Hepatic stellate cell (primary cell): ENCODE data around the gene PLCD1.
"Not testable (repeated sequence)": the region's sequence is repeated elsewhere in the genome, so short reads cannot be mapped to it uniquely, and the experiment has no call there.

Source experiments
- DNase-seq: peaks from one replicate; pipeline ENCODE4 v3.0.0; 2011; ENCODE audit warnings: low spot score

Gene PLCD1

GRCh38 chr3:38029400-38030125 lies at the start of gene PLCD1:
Gene PLCD1 (minus strand): TSS chr3:38029642. CDS start chr3:38029539, 103 bp downstream.
- DNase-seq: peak; percentile 90

GRCh38 chr3:38077073-38077472 lies 47.6 kb upstream of the PLCD1 start:
- not testable (repeated sequence) for DNase-seq

GRCh38 chr3:38070013-38070412 lies 40.6 kb upstream of the PLCD1 start:
- DNase-seq: no peak

GRCh38 chr3:38067508-38068233 lies 38.2 kb upstream of the PLCD1 start:
- no peak for DNase-seq

- DNase-seq: not testable (repeated sequence)
Measured at GRCh38 chr3:38064453-38064852, 35.0 kb upstream of the PLCD1 start.

GRCh38 chr3:38062809-38063208 lies 33.4 kb upstream of the PLCD1 start:
- DNase-seq: no peak

GRCh38 chr3:38059591-38059990 lies 30.1 kb upstream of the PLCD1 start:
- no peak for DNase-seq

GRCh38 chr3:38059148-38059547 lies 29.7 kb upstream of the PLCD1 start:
- no peak for DNase-seq

- DNase-seq: no peak
Measured at GRCh38 chr3:38054499-38055001, 25.1 kb upstream of the PLCD1 start.

- not testable (repeated sequence) for DNase-seq
Measured at GRCh38 chr3:38053813-38054498, 24.5 kb upstream of the PLCD1 start.

GRCh38 chr3:38053286-38053685 lies 23.8 kb upstream of the PLCD1 start:
- DNase-seq: not testable (repeated sequence)

GRCh38 chr3:38051131-38051530 lies 21.7 kb upstream of the PLCD1 start:
- DNase-seq: no peak

GRCh38 chr3:38049358-38050126 lies 20.1 kb upstream of the PLCD1 start:
- DNase-seq: no peak

GRCh38 chr3:38047896-38048295 lies 18.5 kb upstream of the PLCD1 start:
- DNase-seq: no peak

- no peak for DNase-seq
Measured at GRCh38 chr3:38046821-38047220, 17.4 kb upstream of the PLCD1 start.

GRCh38 chr3:38046027-38046426 lies 16.6 kb upstream of the PLCD1 start:
- no peak for DNase-seq

GRCh38 chr3:38043486-38043885 lies 14.0 kb upstream of the PLCD1 start:
- DNase-seq: no peak

GRCh38 chr3:38040401-38040800 lies 11.0 kb upstream of the PLCD1 start:
- no peak for DNase-seq

GRCh38 chr3:38039899-38040261 lies 10.4 kb upstream of the PLCD1 start:
- no peak for DNase-seq

GRCh38 chr3:38039101-38039898 lies 9.9 kb upstream of the PLCD1 start, which contains the start of gene DLEC1:
Gene DLEC1 (plus strand): TSS chr3:38039208. CDS start chr3:38039226, 18 bp downstream.
- peak; percentile 63 for DNase-seq

GRCh38 chr3:38038447-38038911 lies 9.0 kb upstream of the PLCD1 start:
- DNase-seq: no peak
